GM19463 (cell line): ENCODE data around the gene BUD31.
"Not testable (repeated sequence)": the region's sequence is repeated elsewhere in the genome, so short reads cannot be mapped to it uniquely, and the experiment has no call there.

Source experiments
- ATAC-seq: cut with Tn5 transposase; IDR thresholded peaks from one replicate; pipeline ENCODE4 v1.9.1; 2021; ENCODE audit warnings: mild to moderate bottlenecking, moderate library complexity; ENCODE audit not compliant: unreplicated experiment

BUD31 gene

DNA sequence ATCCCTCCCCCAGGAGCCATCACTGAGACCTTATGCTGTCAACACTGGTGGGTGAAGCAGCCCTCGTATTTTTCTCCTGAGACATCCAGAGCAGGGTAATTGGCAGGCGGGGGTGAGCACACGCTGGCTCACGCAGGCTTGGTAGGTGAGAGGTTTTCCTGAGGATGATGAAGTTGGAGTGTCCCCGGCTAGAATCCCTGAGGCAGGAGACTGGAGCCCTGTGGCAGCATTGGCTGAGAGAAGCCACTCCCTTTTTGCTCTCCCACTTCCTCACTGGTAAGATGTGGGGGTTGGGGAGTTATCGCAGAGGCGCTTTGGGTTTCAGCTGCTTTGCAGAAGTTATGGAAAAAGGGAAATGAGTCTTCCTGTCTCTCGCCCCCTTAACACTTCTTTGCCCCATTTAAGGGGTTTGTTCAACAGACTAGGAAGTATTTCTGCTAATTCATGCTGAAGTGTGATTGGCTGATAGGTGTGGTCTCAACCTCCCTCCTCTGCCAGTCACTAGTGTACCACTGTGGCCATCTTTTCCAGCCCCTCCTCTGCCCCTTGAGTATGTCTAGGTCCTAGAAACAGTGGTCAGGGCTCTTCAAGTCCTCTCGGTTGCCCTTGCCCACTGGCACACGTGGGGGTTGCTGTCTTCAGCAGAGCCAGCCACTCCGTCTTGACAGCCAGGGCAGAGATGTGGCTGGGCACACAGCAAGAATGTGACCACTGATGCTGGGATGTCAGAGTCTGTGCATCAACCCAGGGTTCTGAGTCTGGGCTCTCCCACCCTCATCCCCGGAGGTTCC is 28.5 kb upstream of the BUD31 start:
- ATAC-seq: peak; percentile 32

DNA sequence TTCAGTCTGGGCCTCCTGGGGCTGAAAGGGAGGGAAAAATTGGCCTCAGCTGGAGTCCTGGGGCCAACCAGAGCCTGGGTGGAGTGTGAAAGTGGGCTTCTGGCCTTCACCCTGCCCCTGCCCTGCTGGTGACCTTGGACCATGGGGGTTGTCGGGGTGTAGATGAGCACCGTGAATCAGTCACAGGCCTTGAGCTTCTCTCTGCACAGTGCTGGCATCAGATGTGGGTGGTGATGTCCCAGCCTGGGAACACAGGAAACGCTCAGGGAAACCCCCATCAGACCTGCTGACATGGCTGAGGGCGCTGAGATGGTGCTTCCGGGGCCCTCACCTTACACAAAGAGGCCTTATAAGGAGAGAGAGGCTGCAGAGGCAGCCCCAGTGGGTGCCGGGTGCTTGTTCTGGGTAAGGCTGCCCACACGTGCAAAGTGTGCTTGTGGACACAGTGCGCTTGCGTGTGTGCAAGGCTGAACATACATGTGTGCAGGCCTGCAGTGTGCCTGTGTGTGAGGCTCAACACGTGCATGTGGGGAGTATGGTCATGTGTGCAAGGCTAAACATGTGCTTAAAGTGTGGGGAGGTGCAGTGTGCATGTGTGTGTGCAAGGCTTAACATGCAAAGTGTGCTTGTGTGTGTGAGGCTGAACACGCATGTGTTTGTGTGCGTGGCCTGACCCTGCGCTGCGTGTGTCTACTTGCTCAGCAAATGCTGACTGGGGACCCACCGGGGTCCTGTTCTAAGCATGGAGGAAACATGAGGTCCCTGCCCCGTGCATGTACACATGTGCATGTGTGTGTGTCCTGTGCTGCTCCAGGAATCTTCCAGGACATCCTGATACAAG is 27.7 kb upstream of the BUD31 start:
- ATAC-seq: peak; percentile 84

DNA sequence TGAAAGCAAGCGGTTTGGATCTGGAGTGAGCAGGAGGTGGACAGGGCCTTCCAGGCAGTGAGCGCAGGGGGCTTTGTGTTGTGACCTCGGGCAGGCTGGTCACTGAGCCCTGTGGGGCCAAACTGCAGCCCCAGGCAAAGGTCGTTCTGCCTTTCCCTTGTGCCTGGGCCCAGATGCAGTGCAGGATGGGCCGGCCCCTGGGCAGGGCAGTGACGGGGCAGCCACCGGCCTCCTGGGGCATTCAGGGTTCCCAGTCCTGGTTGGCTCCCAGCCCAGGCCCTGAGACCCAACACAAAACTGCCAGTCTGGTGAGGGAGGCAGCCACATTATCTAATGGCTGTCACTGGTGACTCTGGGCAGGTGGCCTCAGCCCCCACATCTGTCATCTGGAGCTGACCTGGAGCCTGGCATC is 27.1 kb upstream of the BUD31 start:
- ATAC-seq: no peak

DNA sequence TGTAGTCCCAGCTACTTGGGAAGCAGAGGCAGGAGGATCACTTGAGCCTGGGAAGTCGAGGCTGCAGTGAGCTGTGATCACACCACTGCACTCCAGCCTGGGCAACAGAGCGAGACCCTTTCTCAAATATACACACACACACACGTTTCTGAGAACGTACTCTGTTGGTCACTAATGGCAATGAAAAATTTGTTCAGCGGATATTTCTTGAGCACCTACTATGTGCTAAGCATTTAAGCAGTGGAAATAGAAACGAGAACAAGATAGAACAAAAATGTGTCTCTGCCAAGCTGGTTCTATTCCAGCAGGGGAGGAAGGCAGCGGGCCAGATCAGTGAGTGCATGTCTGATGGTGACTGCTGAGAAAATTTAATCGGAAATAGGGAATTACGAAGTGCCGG is 25.6 kb upstream of the BUD31 start:
- no peak for ATAC-seq

DNA sequence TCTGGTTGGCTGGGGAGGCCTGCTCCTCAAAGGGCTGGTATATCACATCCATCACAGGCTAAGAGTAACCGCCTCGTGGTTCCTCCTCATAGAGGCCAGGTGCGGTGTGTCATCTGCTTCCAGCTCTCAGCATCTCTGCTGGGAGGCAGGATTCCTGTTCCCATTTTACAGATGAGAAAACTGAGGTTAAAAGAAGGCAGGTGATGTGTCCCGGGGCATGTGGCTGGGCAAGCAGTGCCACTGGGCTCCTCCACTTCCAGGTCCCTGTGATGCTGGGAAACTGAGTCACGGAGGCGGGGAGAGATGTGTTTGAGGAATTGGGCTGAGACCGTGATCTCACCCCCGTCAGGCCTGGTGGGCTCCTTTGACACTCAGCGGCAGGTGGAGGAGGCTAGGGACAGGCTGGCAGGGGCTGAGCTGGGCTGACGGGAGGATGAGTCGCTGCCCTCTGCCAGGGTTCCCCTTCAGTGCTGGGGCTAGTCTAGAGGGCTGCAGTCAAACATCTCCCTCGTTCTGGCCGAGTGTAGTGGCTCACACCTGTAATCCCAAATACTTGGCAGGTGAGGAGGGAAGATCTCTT is 24.9 kb upstream of the BUD31 start:
- no peak for ATAC-seq

DNA sequence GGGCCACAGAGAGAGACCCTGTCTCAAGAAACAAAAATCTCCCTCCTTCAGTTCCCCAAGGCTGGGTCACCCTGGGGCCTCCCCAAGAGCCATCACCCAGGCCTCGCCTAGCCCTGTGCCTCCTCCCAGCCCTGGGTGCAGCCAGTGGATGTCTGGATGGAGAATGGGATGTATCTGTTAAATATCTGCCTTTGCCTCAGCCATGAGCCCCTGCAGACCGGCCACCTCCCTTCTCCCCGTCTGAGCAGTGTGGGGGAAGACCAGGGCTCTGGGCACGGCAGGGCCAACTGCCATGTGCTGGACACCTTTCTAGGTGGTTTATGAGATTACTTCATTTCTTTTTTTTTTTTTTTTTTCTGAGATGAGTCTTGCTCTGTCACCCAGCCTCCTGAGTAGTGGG is 24.2 kb upstream of the BUD31 start:
- no peak for ATAC-seq

DNA sequence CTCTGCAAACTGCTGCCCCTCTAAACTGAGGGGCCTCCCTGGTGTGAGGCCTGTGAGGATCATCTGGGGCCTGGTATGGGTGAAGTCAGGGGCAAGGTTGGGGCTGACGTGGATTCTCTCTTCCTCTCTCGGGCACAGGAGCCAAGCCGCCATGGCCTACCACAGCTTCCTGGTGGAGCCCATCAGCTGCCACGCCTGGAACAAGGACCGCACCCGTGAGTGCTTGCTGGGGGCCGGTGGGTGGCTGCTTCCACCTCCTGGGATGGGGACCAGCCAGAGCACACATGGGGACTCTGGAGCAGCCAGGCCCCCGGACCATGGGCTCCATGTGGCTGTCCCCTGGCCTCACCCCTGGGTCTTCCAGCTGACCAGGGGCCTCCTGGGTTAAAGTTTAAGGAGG is 23.2 kb upstream of the BUD31 start:
- ATAC-seq: no peak

DNA sequence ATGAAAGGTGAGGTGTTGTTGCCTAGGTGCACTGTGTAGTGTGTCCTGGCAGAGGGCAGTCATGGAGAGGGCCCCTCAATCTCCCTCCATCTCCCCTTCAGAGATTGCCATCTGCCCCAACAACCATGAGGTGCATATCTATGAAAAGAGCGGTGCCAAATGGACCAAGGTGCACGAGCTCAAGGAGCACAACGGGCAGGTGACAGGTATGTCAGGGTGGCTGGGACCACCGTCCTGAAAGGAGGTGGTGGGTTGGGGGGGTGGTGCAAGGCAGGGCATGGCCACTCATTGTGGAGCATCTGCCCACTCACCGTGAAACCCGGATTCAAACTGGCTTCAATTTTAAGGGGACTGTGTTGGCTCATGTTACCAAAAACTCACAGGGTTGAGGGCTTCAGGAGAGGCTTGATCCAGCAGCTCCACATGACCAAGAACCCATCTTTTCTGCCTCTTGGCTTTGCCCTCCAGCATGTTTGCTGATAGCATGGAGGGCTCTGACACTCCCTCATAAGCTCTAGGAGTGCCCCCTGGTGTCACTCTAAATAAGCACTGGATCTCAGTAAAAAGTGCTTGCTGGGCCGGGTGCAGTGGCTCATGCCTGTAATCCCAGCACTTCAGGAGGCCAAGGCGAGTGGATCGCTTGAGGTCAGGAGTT is 22.1 kb upstream of the BUD31 start:
- ATAC-seq: no peak

DNA sequence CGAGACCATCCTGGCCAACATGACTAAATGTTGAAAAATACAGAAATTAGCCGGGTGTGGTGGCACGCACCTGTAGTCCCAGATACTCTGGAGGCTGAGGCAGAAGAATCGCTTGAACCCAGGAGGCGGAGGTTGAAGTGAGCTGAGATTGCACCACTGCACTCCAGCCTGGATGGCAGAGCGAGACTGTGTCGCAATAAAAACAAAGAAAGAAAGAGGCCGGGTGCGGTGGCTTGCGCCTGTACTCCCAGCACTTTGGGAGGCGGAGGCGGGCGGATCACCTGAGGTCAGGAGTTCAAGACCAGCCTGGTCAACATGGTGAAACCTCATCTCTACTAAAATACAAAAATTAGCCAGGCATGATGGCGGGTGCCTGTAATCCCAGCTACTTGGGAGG is 21.5 kb upstream of the BUD31 start:
- not testable (repeated sequence) for ATAC-seq

DNA sequence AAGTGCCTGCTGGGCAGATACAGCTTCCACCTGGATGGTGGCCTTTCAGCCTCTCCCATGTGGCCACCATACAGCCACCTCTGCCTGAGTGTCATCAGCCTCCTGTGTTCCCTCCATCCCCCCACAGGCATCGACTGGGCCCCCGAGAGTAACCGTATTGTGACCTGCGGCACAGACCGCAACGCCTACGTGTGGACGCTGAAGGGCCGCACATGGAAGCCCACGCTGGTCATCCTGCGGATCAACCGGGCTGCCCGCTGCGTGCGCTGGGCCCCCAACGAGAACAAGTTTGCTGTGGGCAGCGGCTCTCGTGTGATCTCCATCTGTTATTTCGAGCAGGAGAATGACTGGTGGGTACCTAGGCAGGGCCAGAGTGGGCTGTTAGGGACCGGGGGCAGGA is 20.9 kb upstream of the BUD31 start:
- ATAC-seq: no peak

DNA sequence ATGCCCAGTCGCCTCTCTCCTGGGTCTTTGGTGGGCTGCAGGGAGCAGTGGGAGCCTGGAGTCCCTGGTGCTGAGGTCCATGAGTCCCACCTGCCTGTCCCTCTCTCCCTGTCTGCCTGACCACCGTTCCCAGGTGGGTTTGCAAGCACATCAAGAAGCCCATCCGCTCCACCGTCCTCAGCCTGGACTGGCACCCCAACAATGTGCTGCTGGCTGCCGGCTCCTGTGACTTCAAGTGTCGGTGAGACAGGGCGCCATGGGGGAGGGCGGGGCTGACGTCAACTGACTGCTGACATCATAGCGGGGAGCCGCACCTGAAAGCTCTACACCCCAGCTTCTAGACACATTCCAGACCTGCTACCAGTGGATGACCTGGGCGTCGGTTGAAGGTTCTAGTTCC is 19.0 kb upstream of the BUD31 start:
- no peak for ATAC-seq

DNA sequence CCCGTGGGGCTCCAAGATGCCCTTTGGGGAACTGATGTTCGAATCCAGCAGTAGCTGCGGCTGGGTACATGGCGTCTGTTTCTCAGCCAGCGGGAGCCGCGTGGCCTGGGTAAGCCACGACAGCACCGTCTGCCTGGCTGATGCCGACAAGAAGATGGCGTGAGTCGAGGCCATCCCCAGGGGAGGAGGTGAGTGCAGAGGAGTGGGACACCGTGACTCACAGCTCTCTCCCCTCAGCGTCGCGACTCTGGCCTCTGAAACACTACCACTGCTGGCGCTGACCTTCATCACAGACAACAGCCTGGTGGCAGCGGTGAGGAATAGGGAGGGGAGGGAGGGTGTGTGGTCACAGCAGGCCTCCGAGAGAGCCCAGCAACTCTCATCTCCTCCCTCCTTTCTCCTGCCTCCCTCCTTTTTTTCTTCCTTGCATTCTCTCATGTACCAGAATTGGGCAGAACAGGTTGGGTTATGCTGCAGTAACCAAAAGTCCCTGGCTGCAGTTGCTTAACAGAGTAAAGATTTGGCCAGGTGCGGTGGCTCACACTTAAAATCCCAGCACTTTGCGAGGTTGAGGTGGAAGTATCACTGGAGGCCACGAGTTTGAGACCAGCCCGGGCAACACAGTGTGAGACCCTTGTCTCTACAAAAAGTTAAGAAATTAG is 17.7 kb upstream of the BUD31 start:
- no peak for ATAC-seq

DNA sequence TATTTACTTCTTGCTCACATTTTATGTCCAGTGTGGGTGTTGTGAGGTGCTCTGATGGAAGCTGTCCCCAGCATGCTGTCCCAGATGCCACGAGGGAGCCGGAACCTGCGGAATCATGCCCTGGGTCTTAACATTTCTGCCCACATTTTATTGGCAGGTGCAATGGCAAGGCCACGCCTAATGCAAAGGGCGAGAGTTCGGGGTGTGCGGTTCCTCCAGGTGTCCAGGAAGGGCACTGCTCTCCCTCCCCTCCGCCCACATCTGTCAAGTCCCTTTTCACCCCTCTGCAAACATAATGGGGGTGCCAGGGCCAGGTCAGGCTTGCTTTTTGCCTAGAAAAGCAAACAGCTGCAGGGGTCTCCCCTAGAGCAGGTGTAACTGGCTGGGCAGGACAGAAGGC is 16.7 kb upstream of the BUD31 start:
- ATAC-seq: no peak

DNA sequence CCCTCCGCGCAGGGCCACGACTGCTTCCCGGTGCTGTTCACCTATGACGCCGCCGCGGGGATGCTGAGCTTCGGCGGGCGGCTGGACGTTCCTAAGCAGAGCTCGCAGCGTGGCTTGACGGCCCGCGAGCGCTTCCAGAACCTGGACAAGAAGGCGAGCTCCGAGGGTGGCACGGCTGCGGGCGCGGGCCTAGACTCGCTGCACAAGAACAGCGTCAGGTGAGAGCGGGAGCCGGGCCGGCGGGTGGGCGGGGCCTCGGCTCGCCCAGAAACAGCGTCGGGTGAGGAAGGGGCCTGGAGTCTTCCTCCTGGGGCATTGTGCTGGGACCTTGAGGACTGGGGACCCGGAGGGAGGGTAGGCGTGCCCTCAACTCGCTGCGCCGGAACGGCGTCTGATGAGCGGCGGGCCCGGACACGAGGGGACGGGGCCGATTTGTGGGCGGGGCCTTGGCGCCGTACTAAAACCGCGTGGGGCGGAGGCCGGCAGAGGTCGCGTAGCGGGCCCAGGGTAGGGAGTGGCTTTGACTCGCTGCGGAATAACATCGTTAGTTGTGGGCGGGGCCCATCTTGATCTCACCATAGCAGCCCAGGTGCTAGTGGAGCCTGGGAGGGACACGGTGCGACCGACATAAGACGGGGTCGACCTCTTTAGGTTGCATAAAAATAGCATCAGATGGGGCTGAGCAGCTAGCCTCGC is 16.0 kb upstream of the BUD31 start:
- ATAC-seq: peak; percentile 60

DNA sequence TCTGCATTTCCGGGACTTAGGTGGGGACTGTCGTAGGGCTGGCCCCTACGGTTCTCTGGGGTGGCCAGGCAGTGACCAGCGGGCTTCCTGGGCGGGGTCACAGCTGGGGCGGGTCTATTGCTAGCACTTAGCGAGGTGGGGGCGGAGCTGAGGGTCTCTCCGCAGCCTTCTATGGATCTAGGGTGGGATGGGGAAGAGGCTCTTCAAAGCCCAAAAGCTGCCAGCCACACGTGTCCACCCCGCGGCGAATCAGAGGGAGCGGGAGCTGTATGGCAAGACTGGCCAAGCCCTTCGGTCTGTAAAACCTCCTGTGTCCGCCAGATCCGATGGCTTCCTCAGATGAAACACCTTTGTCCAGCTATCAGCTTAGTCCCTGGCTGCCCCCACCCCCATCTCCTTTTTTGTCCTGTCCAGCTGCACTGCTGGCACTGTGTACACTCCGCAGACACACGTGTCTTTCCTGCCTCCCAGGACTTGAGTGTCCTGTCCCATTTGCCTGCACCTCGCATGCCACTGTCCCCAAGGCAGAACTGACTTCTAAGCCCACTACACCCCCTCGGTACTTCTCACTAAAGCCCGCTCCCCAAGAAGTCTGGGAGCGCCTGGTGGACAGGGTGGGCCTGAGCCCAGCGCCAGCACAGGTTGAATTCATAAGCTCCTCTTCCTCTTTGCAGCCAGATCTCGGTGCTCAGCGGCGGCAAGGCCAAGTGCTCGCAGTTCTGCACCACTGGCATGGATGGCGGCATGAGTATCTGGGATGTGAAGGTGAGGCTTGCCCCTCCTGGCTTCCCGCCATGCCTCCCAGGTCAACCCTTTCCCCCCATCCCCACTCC is 15.2 kb upstream of the BUD31 start:
- ATAC-seq: no peak

DNA sequence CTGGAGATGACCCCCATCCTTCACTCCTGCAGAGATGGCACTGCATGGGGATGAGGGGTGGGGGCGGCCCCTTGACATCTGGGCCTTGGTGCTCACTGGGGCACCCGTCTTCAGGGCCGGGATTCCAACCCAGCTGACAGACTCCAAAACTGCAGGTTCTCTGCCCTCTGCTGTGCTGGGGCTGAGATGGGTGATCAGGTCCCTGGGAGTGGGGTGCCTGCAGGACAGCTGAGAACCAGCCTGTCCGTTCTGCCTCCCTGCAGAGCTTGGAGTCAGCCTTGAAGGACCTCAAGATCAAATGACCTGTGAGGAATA is 14.6 kb upstream of the BUD31 start:
- no peak for ATAC-seq

DNA sequence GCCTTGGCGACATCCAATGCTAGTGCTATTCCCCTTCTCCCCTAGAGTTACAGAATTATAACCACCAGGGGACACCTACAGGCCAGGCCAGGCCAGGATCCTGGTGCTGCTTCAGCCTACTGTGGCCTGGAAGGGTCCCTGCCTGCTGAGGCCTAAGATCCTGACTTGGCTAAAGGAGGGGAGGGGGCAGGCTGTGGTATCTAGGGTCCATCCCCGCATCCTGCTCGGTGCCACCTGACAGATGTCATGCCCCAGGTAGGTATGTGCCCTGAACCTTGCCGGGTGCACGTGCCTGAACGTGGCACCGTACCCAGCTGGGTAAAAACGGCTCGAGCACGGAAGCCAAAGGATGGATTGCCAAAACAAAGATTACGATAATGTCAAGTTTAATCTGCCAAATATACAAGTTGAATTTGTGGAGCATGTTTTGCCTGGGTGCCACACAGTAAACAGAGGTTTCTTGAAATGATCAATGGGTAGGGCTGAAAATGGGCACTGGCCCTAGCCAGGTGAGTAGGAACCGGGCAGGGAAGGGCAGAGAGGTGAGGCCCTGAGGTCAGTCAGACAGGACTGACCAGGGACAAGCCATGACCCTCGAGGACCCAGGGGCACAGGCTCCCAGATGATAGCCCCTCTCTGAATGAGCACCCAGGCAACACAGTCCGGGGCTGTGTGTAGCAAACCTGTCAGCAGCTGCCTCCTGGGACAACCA is 13.0 kb upstream of the BUD31 start:
- ATAC-seq: no peak

DNA sequence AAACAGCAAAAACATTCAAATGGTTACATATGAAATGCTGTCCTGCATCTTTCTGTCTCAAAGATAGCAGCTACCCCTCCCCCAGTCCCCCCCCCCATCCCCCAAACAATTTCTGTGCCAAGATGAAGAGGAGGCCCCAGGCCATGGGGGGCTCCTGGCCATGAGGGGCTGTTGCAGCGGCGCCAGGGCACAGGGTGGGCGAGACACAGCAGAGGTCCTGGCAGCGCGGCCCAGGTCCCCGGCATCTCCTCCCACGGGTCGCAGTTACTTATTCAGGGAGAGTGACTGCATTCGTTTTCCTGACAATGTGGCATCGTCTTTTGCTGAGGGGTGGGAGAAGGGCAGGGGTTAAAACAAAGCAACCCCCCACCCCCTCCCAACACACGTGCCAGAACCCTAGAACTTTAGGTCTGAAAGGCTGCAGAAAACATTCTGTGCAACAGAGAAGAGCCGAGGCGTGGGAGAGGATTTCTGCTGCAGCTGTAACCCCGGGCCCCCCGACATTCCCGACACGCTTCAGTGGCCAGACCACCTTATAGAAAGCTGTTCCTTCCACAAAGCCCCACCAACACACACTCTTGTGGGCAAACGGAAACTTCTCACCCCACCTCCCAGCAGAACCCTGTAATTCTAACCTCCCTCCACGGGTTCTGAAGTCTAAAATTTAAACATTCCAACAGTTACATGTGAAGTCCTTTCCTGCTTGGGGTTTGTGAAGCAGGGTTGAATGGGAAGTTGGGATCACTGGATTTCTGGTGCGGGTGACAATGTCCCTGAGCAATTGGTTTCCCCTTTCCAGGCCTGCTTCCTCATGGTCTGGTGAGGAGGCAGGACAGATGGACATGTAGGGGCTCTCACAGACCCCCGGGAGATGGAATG is 12.1 kb upstream of the BUD31 start:
- no peak for ATAC-seq
